Measurements from ENCODE around the gene TREML1.

The TREML1 gene

GRCh38 chr6:41199552-41200246 is 45.6 kb upstream of the TREML1 start:
- no peak for TF ChIP-seq CTCF (conservative IDR thresholded peaks at IDR 0.05; ENCODE audit: low read depth, low read length)
- H3K27ac ChIP-seq = peak overlapping the region; percentile 70
- H2AFZ ChIP-seq (ENCODE audit: low read depth) = peak overlapping the region; percentile 83
- peak overlapping the region; percentile 72 for H3K4me2 ChIP-seq
- H3K9ac ChIP-seq = peak overlapping the region; percentile 20; the same call in 1 of the 2 replicates
- no peak overlapping the region for H3K4me3 ChIP-seq (IDR thresholded peaks at IDR 0.05; ENCODE audit: insufficient read depth, low read depth, low read length)
- no peaks in the 10 kb centered on the region for H3K79me2 ChIP-seq (ENCODE audit: insufficient read depth, low read depth)
- peaks cover 25% of the 10 kb centered on the region for H3K4me1 ChIP-seq (ENCODE audit: low read depth, poor library complexity, severe bottlenecking)
- H3K27me3 ChIP-seq (ENCODE audit: insufficient read depth, low read depth) = no peaks in the 10 kb centered on the region
- H4K20me1 ChIP-seq (ENCODE audit: insufficient read depth) = no peaks in the 10 kb centered on the region
- no peaks in the 10 kb centered on the region for H3K36me3 ChIP-seq (ENCODE audit: insufficient read depth)

GRCh38 chr6:41197234-41197633 is 43.1 kb upstream of the TREML1 start:
- Histone ChIP-seq H3K4me3 (IDR thresholded peaks at IDR 0.05; ENCODE audit: insufficient read depth, low read depth, low read length) (no peak overlapping the region), H2AFZ (ENCODE audit: low read depth) (no peak overlapping the region), H3K36me3 (ENCODE audit: insufficient read depth) (no peaks in the 10 kb centered on the region), H3K4me2 (no peak overlapping the region), H3K4me1 (ENCODE audit: low read depth, poor library complexity, severe bottlenecking) (peaks cover 25% of the 10 kb centered on the region), H4K20me1 (ENCODE audit: insufficient read depth) (no peaks in the 10 kb centered on the region), H3K79me2 (ENCODE audit: insufficient read depth, low read depth) (no peaks in the 10 kb centered on the region), H3K9ac (no peak overlapping the region), H3K27me3 (ENCODE audit: insufficient read depth, low read depth) (no peaks in the 10 kb centered on the region), H3K27ac (no peak overlapping the region)
- no peak for TF ChIP-seq CTCF (conservative IDR thresholded peaks at IDR 0.05; ENCODE audit: low read depth, low read length)

GRCh38 chr6:41194386-41194785 is 40.2 kb upstream of the TREML1 start:
- TF ChIP-seq CTCF (conservative IDR thresholded peaks at IDR 0.05; ENCODE audit: low read depth, low read length) = no peak
- Histone ChIP-seq H3K79me2 (ENCODE audit: insufficient read depth, low read depth) (no peaks in the 10 kb centered on the region), H3K4me2 (no peak overlapping the region), H3K9ac (no peak overlapping the region), H3K36me3 (ENCODE audit: insufficient read depth) (no peaks in the 10 kb centered on the region), H2AFZ (ENCODE audit: low read depth) (no peak overlapping the region), H3K4me3 (IDR thresholded peaks at IDR 0.05; ENCODE audit: insufficient read depth, low read depth, low read length) (no peak overlapping the region), H3K27me3 (ENCODE audit: insufficient read depth, low read depth) (no peaks in the 10 kb centered on the region), H4K20me1 (ENCODE audit: insufficient read depth) (no peaks in the 10 kb centered on the region), H3K4me1 (ENCODE audit: low read depth, poor library complexity, severe bottlenecking) (peaks cover 4% of the 10 kb centered on the region), H3K27ac (no peak overlapping the region)

- Histone ChIP-seq H3K27ac (no peak overlapping the region), H2AFZ (ENCODE audit: low read depth) (no peak overlapping the region), H4K20me1 (ENCODE audit: insufficient read depth) (no peaks in the 10 kb centered on the region), H3K4me1 (ENCODE audit: low read depth, poor library complexity, severe bottlenecking) (no peaks in the 10 kb centered on the region), H3K4me3 (IDR thresholded peaks at IDR 0.05; ENCODE audit: insufficient read depth, low read depth, low read length) (no peak overlapping the region), H3K27me3 (ENCODE audit: insufficient read depth, low read depth) (no peaks in the 10 kb centered on the region), H3K79me2 (ENCODE audit: insufficient read depth, low read depth) (no peaks in the 10 kb centered on the region), H3K4me2 (no peak overlapping the region), H3K9ac (no peak overlapping the region), H3K36me3 (ENCODE audit: insufficient read depth) (no peaks in the 10 kb centered on the region)
- no peak for TF ChIP-seq CTCF (conservative IDR thresholded peaks at IDR 0.05; ENCODE audit: low read depth, low read length)
Observed at GRCh38 chr6:41193884-41194283, 39.7 kb upstream of the TREML1 start.

All from KMS-11 (cell line).